Kidney tubule cell (primary cell): ENCODE measurements around the gene STUB1.
"Not testable (repeated sequence)": the region's sequence is repeated elsewhere in the genome, so short reads cannot be mapped to it uniquely, and the experiment has no call there.

ENCODE experiments used
- DNase-seq: peaks from one replicate; pipeline ENCODE4 v3.0.0-alpha.2; 2018; ENCODE audit warnings: low spot score

The STUB1 gene

GRCh38 chr16:678858-679813 is 1.1 kb upstream of the STUB1 start:
- DNase-seq, result peak; percentile 64

GRCh38 chr16:680625-680945 is 375 bp downstream of the STUB1 start:
- no peak for DNase-seq

DNA sequence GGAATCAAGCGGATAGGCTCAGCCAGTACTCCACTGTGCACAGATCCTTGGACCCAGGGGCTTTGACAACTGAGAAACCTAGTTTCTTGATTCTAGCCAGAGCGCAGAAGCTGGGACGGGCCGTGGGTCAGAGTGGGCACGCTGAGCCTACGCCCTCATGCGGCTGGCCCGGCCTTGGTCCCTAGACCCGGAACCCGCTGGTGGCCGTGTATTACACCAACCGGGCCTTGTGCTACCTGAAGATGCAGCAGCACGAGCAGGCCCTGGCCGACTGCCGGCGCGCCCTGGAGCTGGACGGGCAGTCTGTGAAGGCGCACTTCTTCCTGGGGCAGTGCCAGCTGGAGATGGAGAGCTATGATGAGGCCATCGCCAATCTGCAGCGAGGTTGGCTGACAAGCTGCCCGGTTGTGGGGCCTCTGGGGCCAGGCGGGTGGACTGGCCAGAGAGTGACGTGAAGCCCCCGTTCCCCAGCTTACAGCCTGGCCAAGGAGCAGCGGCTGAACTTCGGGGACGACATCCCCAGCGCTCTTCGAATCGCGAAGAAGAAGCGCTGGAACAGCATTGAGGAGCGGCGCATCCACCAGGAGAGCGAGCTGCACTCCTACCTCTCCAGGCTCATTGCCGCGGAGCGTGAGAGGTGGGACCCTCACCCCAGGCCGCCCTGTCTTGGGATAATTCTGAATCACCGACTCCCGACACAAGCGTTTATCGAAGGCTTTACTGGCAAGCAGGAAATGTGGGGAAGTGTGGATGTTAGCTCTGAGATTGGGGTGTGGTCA is 946 bp downstream of the STUB1 start:
- DNase-seq, result peak; percentile 56

GRCh38 chr16:681746-682427 is 1.7 kb downstream of the STUB1 start:
- DNase-seq, result peak; percentile 44

DNA sequence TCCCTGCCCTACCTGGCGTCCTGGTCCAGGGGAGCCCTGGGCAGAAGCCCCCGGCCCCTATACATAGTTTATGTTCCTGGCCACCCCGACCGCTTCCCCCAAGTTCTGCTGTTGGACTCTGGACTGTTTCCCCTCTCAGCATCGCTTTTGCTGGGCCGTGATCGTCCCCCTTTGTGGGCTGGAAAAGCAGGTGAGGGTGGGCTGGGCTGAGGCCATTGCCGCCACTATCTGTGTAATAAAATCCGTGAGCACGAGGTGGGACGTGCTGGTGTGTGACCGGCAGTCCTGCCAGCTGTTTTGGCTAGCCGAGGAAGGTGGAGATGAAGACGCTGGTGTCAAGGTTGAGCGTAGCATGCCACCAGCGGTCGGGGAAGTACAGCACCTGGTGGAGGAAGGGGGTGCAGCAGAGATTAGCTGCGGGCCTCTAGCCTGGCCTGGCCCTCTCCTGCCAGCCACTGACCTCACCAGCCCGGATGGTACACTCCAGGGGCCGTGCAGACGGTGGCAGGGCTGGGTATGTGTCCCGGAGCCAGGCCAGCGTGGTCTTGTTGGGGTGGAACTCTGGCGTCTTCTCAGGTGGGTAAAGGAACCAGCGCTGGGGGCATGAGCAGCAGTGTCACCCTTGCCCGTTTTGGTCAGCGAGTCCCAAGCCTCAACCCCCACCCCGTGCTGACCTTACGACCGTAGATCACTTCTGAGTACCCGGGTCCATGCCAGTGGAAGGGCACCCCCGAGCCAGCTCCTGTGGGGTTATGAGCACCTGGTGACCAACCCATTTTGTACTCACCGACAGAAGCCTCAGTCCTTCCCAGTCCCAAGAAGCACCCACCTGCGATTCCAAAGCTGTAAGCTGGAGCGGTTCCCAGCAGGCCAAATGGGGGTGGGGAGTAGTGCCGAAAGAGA is 2.5 kb downstream of the STUB1 start:
- DNase-seq, result no peak

- peak; percentile 46 for DNase-seq
Observed at GRCh38 chr16:683396-684070, 3.3 kb downstream of the STUB1 start.

GRCh38 chr16:684071-684794 is 4.0 kb downstream of the STUB1 start, which contains the start of gene JMJD8:
Gene JMJD8, minus strand, starts transcription at chr16:684334. Its CDS starts 15 bp downstream, at chr16:684319.
- DNase-seq, result peak; percentile 96

GRCh38 chr16:684961-685696 is 4.9 kb downstream of the STUB1 start:
- DNase-seq, result no peak

GRCh38 chr16:685967-686366 is 5.8 kb downstream of the STUB1 start:
- DNase-seq, result peak; percentile 62

DNA sequence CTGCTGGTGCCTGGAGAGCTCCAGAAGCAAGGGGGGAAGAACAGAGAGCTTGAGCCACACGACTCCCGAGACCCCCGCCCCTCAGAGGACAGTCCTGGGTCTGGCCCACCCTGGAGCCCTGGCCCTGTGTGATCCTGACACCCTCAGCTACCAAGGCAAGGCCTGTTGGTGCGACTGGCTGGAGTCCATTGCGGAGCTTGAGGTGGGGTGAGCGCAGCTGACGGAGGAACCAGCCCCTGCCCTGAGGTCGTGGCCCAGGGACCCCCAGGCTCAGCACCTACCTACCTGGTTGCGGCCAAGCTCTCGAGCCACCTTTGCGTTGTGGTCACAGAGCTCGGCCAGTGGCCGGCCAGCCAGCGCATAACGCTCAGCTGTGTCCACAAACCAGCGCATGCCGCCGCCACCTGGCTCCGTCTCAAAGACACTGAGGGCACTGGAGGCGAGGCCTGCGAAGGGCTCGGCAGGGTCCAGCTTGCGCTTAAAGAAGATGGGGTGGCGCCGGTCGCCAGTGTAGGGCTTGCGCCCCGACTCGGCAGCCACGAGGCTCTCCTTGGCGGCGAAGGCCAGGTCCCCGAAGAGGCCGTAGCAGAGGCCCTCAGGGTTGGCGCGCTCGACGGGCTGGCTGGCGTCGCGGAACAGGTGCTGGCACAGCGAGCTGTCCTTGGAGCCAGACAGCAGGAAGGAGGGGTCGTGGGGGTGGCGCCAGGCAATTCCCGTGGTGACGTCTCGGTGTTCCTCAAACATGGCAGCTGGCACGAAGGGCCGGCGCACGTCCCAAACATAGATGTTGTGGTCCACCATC is 6.5 kb downstream of the STUB1 start:
- DNase-seq, result no peak

DNA sequence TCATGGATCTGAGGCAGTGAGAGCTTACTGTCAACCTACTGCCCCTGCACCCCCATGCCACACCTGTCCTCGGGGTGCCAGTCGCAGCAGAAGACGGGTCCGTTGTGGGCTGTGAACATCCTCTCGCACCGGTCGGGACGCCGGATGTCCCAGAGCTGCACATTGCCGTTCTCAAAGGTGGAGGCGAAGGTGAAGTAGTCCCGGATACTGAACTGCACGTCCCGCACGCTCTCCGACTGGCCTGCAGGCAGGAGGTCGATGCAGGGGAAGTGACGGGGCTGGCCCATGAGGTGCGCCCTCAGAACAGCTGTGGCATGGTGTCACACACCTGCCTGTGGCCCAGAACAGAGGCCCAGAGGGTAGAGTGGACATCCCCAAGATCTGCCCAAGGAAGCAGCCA is 7.3 kb downstream of the STUB1 start:
- no peak for DNase-seq

DNA sequence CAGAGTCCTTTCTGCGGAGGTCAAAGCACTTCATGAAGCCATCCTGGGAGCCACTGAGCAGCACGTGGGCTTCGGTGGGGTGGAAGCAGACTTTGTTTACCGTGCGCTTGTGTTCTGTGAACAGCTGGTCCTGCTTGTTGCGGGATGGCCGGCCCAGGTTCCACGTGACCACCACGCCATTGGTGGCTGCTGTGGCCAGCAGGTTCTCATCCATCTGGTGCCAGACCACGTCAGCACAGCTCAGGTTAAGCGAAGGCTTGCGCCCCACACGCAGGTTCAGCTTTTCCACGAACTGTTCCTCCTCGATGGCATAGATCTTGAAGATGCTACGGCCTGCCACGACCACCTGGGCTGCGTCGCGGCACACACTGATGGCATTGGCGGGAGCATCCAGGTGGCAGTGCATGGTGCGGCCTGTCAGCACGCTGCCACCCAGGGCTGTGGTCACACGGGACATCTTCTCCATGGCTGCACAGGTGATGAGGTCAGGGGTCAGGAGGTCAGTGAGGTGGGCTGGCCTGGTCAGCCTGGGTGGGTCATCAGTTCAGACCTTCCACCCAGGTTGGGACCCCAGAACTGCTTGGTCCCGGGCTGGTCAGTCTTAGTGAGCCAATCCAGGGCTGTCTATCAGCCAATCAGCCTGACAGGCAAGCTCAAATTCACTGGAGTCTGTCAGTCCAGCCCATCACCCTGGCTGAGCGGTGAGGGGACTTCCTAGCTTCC is 9.1 kb downstream of the STUB1 start:
- no peak for DNase-seq

DNA sequence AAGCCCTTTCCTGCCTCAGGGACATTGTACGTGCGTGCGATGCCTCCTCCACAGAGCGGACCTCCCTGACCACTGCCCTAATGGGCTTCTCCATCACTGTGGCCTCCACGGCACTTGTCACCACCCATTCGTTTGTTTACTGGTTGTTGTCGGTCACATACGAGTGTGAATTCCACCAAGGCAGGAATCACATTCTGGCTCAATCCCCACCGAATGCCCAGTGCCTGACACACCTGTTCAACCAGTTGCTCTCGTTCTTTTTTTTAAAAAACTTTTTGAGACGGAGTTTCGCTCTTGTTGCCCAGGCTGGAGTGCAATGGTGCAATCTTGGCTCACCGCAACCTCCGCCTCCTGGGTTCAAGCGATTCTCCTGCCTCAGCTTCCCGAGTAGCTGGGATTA is 11.0 kb downstream of the STUB1 start:
- not testable (repeated sequence) for DNase-seq

DNA sequence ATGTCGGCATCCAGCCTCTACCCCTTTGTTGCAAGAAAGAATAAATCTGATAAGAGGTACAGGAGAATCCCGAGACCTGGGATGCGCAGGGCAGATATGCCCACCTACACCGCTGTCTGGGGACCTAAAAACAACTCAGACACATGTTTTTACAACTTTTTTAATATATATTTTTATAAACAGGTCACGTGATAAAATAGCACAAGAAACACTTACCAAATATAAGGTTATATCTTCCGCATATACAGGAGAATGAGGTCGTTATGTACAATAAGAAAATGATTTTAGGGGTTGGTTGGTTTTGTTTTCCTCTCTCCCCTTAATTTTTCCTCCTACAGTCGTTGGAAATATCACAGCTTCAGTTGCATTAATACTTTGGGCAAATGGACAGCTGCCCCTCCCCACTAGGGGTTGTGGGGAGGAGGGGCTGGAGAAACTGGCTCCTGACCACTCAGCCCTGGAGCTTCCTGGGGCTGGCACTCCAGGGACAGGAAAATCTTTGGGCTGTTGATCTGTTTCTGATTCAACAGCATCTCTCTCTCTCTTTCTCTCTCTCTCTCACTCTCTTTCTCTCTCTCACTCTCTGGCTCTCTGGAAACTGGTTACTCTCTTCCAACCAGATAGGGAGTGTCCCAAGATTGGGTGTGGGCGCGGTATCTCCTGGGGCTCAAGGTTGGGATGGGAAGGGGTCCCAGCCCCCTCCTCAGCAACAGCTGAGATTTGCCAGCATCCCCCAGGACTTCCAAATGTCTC is 12.3 kb downstream of the STUB1 start:
- DNase-seq, result no peak

GRCh38 chr16:693364-693763 is 13.2 kb downstream of the STUB1 start:
- no peak for DNase-seq

GRCh38 chr16:693766-694165 is 13.6 kb downstream of the STUB1 start:
- no peak for DNase-seq

GRCh38 chr16:694187-694862 is 14.1 kb downstream of the STUB1 start:
- DNase-seq, result no peak
